CD1c-positive myeloid dendritic cell (primary cell): ENCODE results near the gene TSC22D2.

Experiments used
- DNase-seq: peaks from one replicate; pipeline ENCODE4 v3.0.0-alpha.2; 2016; ENCODE audit errors: extremely low spot score

The TSC22D2 gene

DNA sequence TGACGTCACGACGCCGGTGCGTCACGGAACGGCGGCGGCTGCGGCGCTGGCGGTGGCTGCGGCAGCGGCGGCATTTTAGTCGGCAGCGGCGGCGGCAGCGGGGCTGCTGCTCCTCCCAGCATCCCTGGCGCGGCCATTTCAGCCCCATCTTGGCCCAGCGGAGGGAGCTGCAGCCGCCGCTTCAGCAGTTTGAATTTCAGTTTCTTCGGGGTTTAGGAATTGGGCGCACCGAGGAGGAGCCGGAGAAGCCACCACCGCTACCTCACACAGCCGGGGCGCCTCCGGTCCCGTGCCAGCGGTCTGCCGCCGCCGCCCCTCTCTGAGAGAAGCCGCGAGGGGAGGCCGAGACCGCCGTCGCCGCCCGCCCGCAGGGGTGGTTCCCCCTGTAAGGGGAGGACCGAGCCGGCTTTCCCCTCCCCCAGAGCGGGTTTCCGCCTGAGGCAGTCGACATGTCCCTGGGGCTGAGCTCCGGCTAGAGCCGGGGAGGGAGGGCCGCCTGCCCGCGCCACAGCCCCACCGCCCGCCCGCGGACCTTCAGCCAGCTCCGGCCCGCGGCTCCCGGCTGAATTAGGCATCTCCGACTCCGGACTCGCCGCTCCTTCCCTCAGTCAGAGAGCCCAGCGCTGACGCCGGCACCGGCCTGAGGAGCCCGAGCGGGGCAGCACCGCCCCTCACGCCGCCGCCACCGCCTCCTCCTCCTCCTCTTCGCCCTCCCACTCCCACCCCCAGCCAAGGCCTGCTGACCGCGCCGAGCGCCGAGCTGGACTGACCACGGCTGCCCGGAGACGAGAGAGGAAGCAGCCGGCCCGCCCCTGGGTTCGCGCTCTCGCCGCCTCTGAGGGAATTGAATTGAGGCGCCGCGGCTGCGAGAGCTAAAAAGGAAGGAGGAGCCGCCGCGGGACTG is at the start of gene TSC22D2:
Gene TSC22D2 (plus strand): TSS at position 78 of the 904 bp plus-strand sequence. CDS start 1,053 bp downstream, outside the sequence.
- peak; percentile 97 for DNase-seq

DNA sequence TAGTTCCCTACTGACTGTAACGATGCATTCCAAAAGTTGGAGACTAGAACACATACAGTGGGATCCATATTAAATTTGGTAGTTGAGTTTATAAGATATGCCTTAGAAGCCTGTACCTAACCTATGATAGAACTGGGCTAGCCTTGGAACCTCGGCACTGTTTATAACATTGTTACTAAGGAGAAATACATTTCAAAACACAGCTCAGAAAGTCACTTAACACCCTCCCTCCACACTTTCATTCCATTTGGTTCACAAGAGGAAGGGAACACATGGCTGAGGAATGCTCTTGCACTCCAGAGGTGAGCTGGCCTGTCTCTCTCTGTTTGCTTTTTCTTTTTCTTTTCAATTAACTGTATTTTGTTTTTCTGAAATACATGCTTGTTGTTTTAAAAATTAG is 48.7 kb upstream of the TSC22D2 start:
- no peak for DNase-seq

DNA sequence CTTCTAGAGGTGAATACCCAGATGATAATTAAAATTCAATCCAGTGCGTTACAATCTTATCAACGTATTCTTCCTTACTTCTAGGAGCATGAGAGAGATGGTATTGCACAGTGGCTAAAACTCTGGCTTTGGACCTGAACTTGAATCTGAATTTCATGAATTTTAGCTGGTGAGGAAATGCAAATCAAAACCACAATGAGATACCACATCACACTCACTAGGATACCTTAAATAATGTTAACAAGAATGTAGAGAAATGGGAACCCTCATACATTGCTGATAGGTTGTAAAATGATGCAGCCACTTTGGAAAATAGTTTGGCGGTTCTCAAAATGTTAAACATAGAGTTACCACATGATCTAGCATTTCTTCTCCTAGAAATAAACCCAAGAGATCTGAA is 47.1 kb upstream of the TSC22D2 start:
- DNase-seq, result no peak

DNA sequence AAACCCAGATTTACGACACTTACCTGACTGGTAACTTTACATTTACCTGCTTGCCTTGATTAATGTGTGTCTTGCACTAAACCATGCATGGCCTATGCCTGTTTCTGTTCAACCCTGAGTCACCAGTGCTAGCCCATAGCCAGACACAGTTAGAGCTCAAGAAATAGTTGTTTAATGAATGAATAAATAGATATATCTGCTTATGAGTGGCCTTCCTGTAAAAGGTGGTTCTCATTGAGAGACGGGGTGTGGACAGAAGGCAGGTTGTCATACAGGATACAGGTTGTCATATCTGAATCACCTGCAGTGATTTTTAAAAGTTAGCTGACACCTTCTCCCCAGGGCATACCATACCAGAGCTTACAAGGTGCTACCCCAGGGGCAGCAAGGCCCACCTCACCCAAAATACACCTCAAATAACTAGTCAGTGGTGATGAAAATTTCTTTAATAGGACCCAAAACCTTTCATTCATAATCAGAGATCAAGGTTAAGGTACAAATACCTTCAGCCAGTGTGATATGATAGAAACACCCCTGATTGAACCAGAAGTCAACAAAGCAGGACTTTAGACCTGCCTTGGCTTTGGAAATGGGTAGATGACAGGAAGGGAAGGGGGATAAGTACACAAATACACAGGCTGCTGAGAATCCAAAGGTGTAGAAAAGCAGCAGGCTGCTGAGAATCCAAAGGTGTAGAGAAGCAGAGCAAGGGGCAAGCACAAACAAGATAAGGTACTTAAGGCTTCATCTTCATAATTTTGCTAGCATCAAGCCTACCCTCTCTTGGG is 45.4 kb upstream of the TSC22D2 start:
- no peak for DNase-seq

DNA sequence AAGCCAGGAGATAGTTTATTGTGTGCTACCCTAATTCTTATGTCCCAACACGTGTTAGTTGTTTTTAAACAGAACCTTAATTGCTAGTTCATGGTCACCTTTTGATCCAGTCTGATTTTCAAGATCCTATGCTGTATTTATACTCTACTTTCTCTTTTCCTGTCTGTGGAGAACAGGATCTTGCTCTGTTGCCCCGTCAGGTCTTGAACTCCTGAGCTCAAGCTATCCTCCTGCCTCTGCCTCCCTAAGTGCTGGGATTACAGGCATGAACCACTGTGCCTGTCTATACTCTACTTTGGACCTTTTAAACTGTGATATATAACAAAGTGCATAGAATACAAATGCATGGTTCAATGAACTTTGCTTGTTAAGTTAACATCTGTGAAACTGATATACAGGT is 44.7 kb upstream of the TSC22D2 start:
- DNase-seq, result no peak

DNA sequence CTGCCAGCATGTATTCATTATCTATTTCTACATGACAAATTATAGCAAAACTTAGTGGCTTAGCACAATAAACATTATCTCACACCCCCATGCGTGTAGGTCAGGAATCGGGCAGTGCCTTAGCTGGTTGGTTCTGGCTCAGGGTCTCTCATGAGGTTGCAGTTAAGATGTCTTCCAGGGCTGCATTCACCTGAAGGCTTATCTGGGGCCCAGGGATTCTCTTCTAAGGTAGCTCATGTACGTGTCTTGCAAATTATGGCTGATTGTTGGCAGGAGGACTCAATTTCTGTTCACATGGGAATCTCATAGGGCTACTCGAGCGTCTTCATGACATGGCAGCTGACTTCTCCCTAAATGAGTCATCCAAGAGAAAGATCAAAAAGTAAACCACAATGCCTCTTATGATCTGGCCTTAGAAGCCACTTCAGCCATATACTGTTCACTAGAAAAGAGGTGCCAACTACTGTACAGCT is 42.9 kb upstream of the TSC22D2 start:
- peak; percentile 46 for DNase-seq

DNA sequence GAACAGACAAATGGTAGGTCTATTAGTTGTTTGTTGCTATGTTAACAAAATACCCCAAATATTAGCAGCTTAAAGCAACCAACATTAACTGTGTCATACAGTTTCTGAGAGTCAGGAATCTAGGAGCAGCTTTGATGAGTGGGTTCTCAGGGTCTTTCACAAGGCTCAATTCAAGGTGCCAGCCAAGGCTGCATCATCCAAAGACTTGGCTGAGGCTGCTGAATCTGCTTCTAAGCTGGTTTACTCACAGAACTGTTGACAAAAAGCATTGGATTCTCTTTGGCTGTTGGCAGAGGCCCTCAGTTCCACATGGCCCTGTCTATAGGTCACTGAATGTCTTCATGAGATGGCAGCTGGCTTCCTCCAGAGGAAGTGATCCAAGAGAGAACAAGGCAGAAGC is 40.3 kb upstream of the TSC22D2 start:
- DNase-seq, result no peak

DNA sequence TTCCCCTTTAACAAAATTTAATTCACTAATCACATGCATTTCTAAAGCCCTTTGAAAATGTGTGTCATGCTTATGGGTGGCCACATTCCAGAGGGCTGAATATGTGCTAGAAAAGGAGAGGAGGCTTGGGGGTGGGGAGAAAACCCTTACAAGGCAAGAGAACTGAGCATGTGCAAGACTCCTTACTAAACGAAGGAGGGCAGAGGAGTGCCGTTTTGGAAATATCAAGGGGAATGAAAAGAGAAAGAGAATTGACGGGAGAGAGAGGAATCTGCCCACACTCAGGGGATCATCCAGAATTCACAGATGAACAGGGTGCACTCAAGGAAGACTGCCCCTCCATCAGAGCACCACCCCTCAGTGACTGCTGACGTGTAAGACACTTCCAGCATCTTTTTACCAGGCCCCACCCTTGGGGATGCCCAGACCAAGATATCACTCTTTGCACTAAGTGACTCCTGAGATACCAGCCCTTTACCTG is 37.9 kb upstream of the TSC22D2 start:
- no peak for DNase-seq

DNA sequence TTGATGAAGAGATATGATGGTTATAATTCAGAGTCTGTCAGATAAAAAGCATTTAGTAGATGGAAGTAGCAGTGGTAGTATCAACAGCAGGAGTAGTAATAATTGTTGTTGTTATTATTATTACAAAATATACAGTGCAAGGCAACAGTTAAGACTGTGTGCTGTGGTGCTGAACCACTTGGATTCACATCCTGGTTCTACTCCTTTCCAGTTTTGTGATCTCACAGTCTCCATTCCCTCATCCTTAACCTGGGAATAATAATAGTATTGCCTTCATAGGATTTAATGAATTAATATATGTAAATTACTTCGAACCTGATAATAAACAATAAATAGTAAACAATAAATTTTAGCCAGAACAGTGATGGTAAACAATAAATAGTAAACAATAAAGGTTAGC is 37.1 kb upstream of the TSC22D2 start:
- no peak for DNase-seq

DNA sequence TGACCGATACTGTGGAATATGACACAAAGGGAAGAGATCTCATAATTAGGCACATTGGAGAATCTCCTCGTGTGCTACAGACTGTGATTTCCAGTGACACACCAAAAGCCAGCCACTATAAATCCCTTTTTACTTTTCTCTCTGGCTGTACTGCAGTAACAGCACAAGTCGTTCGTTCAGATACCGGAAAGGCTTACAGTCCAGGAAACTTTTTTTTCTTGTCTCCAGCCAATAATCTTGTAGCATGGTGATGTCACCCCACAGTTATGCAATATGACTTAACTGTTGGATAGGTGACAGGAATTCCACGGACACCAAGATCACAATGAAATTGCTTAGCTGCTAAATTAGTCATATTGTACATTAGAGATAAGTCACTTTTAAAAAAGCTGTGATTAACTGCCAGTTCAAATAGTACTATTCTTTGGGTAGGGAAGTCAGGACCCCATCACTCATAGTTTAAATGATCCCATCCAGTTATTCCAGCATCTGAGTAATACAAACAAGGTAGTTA is 36.3 kb upstream of the TSC22D2 start:
- peak; percentile 25 for DNase-seq

DNA sequence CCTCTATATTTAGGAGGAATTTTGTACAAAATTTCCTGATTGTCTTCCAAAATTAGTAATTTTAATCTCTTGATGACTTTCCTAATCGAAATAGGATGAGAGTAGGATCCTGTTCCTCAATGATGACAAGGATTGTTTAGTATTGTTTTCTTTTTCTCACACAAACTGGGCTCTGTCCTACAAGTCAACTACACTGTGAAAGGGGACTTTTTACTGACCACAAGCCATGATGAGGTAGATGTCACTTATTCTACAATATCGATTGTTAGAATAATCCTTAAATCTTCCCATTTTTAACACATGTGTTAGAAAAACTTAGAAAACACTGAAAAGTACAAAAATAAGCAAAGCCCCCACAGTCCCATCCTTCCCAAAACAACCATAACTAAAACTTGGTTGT is 35.8 kb upstream of the TSC22D2 start:
- DNase-seq, result no peak

DNA sequence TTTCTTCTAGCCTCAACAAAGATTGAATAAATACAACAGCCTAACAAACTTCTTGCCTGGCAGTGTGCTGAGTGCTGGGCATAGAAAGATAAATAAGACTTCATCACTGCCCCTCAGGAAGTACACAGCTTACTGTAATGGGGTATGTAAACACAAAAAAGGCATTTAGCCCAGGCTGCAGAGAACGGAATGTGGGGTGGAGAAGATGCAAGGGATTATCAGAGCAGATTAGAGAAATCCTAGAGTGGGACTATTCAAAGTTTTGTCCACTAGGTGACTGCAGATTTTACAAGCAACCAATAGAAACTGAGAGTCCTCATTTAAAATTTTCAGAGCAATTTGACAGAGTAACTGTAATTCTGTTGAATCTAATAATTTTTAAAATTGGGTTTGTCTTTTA is 35.4 kb upstream of the TSC22D2 start:
- peak; percentile 18 for DNase-seq

DNA sequence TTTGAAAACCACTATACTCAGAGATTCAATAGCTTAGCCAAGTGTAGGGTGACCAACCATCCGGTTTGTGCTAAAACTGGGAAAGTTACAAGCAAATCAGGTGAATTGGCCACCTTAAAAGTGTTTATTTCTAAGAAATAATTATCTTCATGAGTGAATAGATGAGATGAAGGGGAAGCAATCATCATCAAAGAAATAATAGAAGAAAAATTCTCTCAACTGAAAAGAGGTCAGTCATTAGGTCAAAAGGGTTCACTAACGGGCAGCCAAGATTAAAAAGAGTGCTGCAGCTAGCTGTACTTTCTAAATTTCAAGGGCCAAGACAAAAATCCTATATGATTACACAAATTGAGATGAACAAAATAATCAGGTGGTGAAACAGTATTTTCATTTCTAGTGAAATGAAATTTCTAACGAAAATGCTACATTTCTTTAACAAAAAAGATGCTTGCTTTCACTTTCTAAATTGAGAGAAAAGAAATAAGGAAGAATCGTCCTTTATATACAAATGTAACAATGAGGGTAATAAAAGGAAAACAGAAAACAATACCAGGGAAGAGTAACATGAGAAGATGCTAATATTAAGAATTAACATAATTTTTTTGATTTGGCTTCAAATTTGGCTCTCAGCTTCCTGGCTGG is 34.7 kb upstream of the TSC22D2 start:
- no peak for DNase-seq

DNA sequence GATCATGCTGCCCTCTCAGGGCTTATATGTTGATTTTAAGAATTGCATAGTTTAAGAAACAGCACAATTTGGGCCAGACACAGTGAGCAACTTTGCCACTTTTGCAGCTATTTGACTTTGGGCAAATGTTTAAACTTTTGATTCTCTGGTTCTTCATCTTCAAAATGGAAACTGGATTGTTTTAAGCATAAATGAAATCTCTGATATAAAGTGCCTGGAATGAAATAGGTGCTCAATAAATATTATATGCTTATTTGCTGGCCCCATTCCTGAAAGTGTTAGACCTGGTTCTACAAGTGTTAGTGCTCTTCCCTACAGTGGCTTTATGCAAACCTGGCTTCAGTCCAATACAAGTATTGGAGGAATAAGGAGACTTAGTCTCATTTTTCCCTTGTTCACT is 33.1 kb upstream of the TSC22D2 start:
- DNase-seq, result no peak

DNA sequence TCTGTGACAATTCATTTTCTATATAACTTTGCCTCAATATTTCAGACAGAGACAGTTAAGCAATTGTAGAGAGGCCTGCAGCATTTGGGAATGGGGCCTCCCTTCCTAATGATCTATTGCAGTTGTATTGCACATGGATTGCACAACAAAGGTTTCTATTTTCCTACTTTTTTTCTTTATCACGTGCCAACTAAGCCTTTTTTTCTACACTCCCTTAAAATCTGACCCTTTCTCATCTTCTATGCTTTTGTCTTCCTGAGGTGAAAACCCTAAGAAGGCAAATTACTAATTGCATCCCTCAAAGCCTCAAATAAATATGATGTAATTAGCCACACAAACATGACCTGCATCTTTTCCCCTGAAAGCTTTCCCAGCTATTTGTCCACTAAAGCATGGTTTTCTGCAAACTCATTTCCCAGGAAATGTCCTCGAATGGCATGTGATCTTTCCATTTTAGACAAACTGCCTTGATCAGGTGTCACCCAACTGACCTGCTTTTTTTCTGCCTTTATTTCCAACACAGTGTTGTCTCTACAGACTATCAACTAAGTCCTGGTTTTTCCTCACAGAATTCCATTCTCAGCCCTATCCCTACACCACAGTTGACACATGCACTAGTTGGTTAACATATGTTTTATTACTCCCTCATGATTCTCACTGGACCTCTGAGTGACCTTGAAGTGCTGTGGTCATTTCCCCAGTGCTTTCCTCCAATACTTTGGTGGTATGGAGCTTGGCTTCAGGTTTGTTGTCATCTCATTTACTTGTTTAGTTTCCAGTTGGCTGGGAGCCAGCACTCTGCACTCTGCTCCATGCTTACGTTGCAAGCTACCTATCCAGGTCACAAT is 31.9 kb upstream of the TSC22D2 start:
- DNase-seq, result no peak

DNA sequence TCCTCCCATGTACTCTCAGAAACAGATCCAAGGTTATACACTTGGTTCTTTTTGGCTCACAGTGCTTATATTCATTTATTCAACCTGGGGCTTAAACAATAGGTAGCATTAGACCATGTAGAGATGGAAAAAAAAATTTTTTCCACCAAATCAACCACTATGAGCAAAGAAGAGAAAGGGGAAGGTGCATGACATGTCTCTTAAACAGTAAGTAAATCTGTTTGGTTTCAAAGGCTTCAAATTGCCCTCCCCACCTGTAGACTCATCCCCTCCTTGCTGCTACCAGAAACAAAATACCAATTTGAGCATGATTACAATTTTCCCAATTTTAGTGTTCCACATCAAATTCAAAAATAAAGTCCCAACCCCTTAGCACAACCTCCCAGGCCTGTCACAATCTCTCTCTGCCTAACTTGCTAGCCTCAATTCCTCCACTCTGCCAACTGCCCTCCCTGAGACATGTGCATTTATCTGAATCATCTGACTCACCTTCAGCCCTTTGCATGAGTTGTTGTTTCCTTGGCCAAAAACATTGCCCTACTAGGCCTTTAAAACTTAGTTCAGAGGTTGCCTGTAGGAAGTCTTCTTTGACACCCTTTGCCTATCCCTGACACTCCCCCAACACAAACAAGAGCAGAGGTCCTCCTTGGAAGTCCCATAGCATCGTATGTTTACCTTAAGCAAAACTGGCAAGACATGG is 30.3 kb upstream of the TSC22D2 start:
- no peak for DNase-seq

DNA sequence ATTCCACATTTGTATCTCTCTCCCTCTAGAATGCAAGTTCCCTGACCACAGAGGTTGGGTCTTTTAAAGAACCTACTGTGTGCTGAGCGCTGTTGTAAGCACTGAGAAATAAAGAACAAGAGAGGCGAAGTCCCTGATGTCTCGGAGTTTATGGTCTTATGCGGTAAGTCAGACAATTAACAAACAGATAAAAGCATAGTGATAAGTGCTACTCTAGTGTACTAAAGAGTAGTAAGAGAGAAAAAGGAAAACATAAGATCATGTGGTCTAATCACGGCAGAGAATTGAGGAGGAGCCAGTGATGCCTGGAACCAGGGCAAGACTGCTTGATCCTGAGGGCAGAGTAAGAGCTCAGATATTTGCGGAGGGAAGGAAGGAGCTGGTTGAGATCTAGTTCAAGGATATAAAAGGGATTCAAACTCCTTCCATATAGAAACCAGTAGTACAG is 29.8 kb upstream of the TSC22D2 start:
- DNase-seq, result no peak

DNA sequence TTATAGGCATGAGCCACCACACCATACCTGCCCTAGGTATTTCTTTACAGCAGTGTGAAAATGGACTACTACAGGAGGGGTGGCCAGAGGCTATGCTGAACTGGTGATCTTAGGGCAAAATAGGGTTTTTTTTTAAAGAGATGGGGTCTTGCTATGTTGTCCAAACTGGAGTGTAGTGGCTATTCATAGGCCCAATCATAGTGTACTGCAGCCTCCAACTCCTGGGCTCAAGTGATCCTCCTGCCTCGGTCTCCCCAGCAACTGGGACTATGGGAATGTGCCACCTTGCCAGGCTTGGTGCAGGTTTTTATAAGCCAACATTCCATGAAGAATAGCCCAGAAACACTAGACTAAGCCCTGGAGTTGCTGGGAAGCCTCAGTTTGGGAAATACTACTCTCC is 28.6 kb upstream of the TSC22D2 start:
- no peak for DNase-seq

DNA sequence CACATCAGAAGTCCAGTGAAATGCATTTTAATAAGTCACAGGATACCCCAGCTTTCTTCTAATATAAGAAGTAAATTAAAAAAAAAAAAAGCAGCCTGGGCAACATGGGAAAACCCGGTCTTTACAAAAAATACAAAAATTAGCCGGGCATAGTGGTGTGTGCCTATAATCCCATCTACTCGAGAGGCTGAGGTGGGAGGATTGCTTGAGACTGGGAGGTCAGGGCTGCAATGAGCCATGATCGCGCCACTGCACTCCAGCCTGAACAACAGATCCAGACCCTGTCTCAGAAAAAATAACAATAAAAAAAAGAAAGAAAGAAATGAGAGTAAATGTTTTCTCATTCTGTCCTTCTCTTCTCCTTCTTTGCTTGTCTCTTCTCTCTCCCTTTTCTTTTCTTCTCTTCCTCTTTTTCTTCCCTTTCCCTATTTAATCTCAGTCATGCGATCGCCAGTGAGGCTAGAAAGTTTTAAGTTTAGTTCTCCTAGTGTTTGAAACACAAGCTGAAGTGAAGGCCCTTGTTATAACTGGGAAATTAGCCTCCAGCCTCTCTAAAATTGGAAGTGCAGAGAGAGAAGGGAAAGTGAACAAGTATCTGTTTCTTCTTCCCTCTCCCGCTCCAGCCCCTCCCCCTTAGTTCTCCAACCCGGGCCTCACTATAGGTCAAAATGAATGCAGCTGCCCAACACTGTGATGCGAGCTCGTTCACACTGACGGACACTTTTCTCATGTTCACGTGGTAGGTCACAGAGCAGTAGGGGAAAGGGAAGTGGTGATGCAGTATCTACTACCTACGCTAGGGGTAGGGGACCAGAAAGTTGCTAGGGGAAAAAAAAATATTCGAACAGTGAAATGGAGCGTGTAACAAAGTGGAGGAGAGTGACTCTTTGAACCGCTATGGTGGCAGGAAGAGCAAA is 23.5 kb upstream of the TSC22D2 start:
- DNase-seq, result peak; percentile 93
